Thymus (tissue), 11 donors: Measurements from ENCODE around the gene SART3. TPM values are rescaled to one million over a fixed set of nuclear protein-coding genes. Genes with fewer than 3 reads are reported as not detected.

Experiments
- DNase-seq, 9 donors: peaks; one replicate each; pipeline ENCODE4 v3.0.0-alpha.2; 2013; ENCODE audit warnings: low spot score in 9 of 9, low read depth in 6 of 9, missing footprints in 1 of 9
- H3K27ac ChIP-seq, 2 donors: one replicate each; pipeline ENCODE4 v1.5.1; 2013; ENCODE audit warnings: control low read depth in 1 of 2, low read depth in 1 of 2, low read length in 1 of 2, mild to moderate bottlenecking in 1 of 2, moderate library complexity in 1 of 2
- H3K27me3 ChIP-seq, 2 donors: one replicate each; pipeline ENCODE4 v1.5.1; 2013; ENCODE audit warnings: low read length in 1 of 2; ENCODE audit not compliant: control insufficient read depth in 2 of 2, insufficient read depth in 1 of 2
- H3K36me3 ChIP-seq, 2 donors: one replicate each; pipeline ENCODE4 v1.5.1; 2013; ENCODE audit warnings: low read length in 1 of 2, mild to moderate bottlenecking in 1 of 2, moderate library complexity in 1 of 2; ENCODE audit not compliant: control insufficient read depth in 2 of 2, insufficient read depth in 2 of 2
- H3K4me1 ChIP-seq, 2 donors: one replicate each; pipeline ENCODE4 v1.5.1; 2013; ENCODE audit warnings: low read length in 2 of 2; ENCODE audit not compliant: control insufficient read depth in 2 of 2, insufficient read depth in 2 of 2
- H3K4me3 ChIP-seq, 2 donors: one replicate each; pipeline ENCODE4 v1.5.1; 2013; ENCODE audit warnings: low read length in 2 of 2, control low read depth in 1 of 2, mild to moderate bottlenecking in 1 of 2
- H3K9me3 ChIP-seq, 2 donors: one replicate each; pipeline ENCODE4 v1.5.1; 2013; ENCODE audit warnings: low read length in 1 of 2, mild to moderate bottlenecking in 1 of 2; ENCODE audit not compliant: control insufficient read depth in 2 of 2, insufficient read depth in 1 of 2
- WGBS: extraction: QIAGEN DNeasy Blood & Tissue Kit; methylation state at CpG from one replicate; pipeline ENCODE4 v1.1.7; 2013; 5-methylcytosine and 5-hydroxymethylcytosine counted together
- polyA plus RNA-seq: library from polyadenylated mRNA; stranded (reverse); fragments of 200-250 nt; gene quantifications from one replicate; pipeline ENCODE4 v1.2.3, GENCODE V29; 2013
- total RNA-seq: library from RNA; stranded (reverse); fragments of 120-200 nt; gene quantifications from one replicate; pipeline ENCODE4 v1.2.4, GENCODE V29; 2013
- donor health status: healthy.

SART3 gene
- total and polyA plus RNA-seq, 2 donors, result 21.0 to 45.2 TPM

DNA sequence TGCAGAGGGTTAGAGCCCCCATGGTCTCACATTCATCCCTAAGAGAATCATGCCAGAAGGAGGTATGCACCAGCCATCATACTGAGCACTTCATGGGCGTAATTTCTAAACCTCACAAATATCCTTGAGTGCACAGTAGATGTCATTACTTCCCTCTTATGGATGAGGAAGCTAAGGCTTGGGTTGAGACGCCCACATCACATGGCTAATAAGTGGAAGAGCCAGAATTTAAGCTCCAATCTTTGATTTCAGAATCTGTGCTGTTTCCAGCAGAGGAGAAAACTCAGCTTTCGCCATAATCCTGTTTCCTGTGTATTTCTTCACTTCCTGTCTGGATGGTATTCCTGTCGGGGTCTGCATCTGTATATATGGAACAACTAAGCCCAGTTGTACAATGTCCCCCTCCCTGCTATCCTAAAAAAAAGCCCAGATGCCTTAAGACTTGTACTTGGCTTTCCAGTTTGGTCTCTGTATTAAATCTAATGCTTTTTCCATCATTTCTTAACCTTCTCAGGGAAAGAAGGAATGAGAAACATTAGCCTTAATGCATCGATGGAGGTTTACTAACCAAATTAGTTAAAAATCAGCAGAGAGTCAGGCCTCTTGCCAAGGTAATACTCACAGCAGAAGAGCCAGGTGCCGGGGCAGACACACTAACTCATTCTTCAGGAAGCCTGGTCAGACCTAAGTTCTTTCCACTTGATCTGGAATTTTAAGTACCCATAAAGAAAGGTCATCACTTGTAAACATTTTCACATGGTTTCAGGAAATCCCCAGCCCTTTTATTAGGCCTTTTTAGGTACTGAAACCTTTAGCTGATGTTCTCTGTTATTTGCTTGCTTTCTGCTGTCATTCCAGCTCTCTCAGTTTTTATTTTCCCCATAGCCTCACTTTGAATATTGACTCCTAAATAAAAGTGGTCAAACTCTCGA, 6.7 kb upstream of the SART3 start:
- peak in 1 of 9 donors; percentile 28 for DNase-seq
- Histone ChIP-seq H3K27me3 (no peaks in the 10 kb centered on the region), H3K36me3 (peaks cover 28 to 54% of the 10 kb centered on the region in 2 donors), H3K27ac (peak overlapping the region; percentile 86 to 99), H3K9me3 (no peaks in the 10 kb centered on the region), H3K4me1 (peaks cover 62 to 90% of the 10 kb centered on the region in 2 donors), H3K4me3 (no peak overlapping the region)
- 91% methylated on average over 7 of the region's 7 CpGs for WGBS

DNA sequence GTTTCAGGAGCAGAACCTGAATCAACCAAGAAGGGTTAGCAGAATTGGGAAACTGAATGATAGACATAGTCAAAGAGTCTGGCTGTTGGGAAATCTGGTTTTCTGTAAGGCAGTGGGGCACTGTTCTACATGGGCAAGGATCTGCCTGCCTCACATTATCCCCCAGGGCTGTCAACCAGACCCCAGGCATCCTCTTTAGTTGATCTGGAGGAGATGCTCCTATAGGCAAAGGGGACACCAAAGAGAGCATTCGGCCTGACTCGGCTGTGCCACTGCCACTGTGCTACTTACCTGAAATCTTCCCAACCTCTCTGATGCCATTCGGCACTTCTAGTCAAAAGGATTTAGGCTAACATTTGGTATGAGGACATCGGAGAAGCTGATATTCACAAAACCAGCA, 5.5 kb upstream of the SART3 start:
- 97% methylated on average over 4 of the region's 4 CpGs for WGBS
- H3K9me3 ChIP-seq, result no peaks in the 10 kb centered on the region
- H3K4me1 ChIP-seq, result peaks cover 54 to 83% of the 10 kb centered on the region in 2 donors
- peaks cover 28 to 54% of the 10 kb centered on the region in 2 donors for H3K36me3 ChIP-seq
- no peak for DNase-seq
- peak overlapping the region; percentile 73 to 99 for H3K27ac ChIP-seq
- H3K27me3 ChIP-seq, result no peaks in the 10 kb centered on the region
- no peak overlapping the region for H3K4me3 ChIP-seq

DNA sequence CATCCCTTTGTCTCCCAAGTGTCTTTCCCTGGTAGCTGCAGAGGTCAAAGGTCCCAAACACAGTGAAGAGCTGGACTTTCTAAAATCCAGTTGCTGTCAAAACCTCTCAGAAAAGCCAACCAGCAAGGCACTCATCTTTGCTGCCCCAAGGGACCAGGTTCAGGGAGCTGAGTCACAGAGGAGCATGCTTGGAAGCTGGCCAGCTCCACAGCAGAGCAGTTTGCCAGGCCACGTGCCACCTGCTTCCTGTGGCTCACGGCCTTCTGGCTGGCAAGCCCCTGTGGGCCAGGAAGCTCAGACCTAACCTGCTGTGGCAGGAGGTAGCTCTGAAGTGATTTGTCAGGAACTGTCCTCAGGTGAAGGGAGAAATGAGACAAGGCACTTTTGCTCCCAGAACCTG, 5.0 kb upstream of the SART3 start:
- H3K27me3 ChIP-seq, result no peaks in the 10 kb centered on the region
- WGBS, result 0% methylated on average over 2 of the region's 2 CpGs
- no peak overlapping the region for H3K4me3 ChIP-seq
- no peaks in the 10 kb centered on the region for H3K9me3 ChIP-seq
- peak overlapping the region; percentile 73 to 99 for H3K27ac ChIP-seq
- peak in 3 of 9 donors; percentile 41 to 63 (median 51) for DNase-seq
- H3K36me3 ChIP-seq, result peaks cover 28 to 54% of the 10 kb centered on the region in 2 donors
- peaks cover 49 to 78% of the 10 kb centered on the region in 2 donors for H3K4me1 ChIP-seq

DNA sequence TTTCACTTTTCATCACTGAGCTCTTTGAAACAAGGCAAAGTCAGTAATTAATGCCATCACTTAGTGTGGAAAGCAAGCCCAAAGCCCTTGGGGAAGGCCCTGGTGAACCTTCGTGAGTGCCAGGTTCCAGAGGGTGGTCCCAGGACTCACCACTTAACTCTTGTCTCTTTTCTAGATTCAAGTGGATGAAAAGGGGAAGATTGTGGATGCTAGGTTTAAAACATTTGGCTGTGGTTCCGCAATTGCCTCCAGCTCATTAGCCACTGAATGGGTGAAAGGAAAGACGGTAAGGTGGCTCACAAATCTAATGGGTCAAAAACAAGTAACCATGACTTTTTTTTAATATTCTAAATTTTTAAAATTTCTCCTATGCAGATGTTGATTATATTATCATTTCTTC, 4.2 kb upstream of the SART3 start:
- Histone ChIP-seq H3K27me3 (no peaks in the 10 kb centered on the region), H3K4me3 (no peak overlapping the region), H3K9me3 (no peaks in the 10 kb centered on the region), H3K36me3 (peaks cover 28 to 52% of the 10 kb centered on the region in 2 donors), H3K27ac (no peak overlapping the region), H3K4me1 (peaks cover 42 to 70% of the 10 kb centered on the region in 2 donors)
- DNase-seq, result no peak
- 84% methylated on average over 3 of the region's 3 CpGs for WGBS

DNA sequence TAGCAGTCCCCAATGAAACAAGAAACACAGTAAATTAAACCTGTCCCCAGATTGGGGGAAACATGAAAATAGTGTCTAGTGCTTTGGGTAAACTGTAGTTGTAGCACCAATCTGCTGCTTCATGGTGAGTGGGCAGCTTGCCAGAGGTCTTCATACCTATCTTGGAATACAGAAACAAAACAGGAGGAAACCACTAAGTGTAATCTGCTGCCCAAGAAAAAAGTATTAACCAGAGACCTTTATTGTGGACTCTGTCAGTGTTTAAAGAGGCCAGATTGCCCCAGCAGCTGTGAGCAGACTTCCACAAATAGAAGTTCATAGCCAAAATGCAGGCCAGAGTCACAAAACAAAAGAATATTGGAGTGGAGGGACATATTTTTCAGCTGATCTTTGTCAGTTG, 3.8 kb upstream of the SART3 start:
- no peaks in the 10 kb centered on the region for H3K9me3 ChIP-seq
- H3K27ac ChIP-seq, result no peak overlapping the region
- peaks cover 28 to 51% of the 10 kb centered on the region in 2 donors for H3K36me3 ChIP-seq
- peaks cover 42 to 68% of the 10 kb centered on the region in 2 donors for H3K4me1 ChIP-seq
- H3K27me3 ChIP-seq, result no peaks in the 10 kb centered on the region
- no peak overlapping the region for H3K4me3 ChIP-seq
- no peak for DNase-seq

DNA sequence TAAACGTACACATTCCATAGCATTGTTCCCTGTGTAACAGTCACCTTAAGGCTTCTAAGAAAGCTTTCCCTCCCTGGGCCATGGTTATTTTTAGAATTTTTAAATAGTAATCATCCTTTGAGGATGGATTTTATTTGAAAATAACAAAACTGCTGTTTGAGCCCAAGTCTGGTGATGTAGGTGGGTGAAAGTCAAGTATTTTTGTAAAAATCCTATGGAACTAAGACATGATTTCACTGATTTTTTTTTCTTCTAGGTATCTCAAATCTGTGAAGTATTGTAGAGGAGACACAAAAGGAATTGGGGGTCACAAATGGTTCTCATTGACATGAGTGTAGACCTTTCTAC, 2.8 kb upstream of the SART3 start:
- peak overlapping the region; percentile 57 to 83 for H3K4me3 ChIP-seq
- no peaks in the 10 kb centered on the region for H3K27me3 ChIP-seq
- no peak for DNase-seq
- WGBS, result 3% methylated on average over 1 of the region's 1 CpG
- H3K36me3 ChIP-seq, result peaks cover 28 to 48% of the 10 kb centered on the region in 2 donors
- H3K4me1 ChIP-seq, result peaks cover 46 to 67% of the 10 kb centered on the region in 2 donors
- peak overlapping the region in 1 of 2 donors; percentile 92 for H3K27ac ChIP-seq
- H3K9me3 ChIP-seq, result no peaks in the 10 kb centered on the region

DNA sequence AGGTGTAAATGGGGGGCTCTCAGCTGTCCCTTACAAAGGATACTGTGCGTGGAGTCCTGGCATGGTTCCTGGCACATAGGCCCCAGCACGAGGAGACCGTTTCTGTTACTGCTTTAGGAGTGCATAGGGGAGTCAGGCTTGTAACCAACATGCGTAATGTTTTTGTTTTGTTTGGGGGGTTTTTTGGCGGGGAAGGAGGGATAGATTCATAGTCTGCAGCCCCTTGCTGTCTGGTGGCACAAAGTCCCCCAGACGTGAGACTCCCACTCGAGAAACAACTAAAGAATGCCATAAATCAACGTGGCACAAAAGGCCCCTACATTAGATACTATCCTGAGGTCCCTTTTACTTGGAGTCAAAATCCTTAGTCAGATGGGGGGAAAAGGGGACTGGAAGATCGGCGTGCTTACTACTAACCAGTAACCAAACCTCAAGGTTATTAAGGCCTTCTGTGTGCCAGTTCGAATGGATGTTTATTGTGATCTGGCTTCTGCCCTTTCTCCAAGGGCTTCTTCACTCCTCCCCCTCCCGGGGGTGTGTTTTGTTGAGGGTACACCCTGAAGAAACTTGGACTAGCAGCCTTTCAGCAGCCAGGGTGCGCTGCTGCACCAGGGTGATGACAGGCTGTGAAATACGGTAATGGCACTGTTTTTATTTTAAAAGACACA, 2.3 kb upstream of the SART3 start:
- H3K4me3 ChIP-seq, result peak overlapping the region; percentile 57 to 83
- H3K27me3 ChIP-seq, result no peaks in the 10 kb centered on the region
- H3K27ac ChIP-seq, result peak overlapping the region; percentile 92
- H3K9me3 ChIP-seq, result no peaks in the 10 kb centered on the region
- DNase-seq, result peak; percentile 74 to 97 (median 91)
- H3K36me3 ChIP-seq, result peaks cover 30 to 46% of the 10 kb centered on the region in 2 donors
- 1% methylated on average over 14 of the region's 14 CpGs for WGBS
- H3K4me1 ChIP-seq, result peaks cover 44 to 64% of the 10 kb centered on the region in 2 donors

DNA sequence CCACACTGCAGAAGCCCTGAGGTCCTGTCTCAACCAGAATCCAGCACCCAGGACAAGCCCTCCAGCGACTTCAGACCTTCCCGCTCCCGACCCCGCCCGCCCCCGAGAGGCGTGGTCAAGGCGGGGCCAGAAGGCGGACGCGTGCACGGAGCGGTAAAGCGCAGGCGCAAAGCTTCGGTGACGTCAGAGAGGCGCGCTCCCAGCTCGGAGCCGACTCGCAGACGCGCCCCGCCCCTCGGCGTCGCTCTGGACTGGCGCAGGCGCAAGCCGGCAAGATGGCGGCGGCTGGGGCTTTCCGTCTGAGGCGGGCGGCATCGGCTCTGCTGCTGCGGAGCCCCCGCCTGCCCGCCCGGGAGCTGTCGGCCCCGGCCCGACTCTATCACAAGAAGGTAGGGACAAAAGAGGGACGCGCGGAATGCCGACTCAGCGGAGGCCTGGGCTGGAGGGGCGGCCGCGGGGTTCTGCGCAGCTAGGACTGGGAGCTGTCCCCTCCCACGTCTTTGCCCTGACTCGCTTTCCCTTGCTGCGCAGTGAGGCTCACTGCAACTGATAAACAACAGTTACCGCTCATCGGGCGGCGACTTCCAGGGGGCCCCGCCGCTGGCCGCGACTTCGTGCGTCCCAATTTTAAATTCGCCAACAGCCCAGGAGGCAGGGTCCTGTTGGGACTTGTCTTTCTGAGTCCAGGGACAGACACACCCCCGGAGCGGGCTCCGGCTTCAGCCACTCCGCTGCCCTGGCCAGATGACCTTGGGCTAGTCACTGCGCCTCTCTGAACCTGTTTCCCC, 1.6 kb upstream of the SART3 start, which contains the start of gene ISCU:
Gene ISCU, plus strand, starts transcription at position 249 of the 788 bp plus-strand sequence. Its CDS starts 27 bp downstream, at position 276.
- H3K27ac ChIP-seq, result peak within 1 kb of the TSS; percentile 92
- H3K9me3 ChIP-seq, result no peaks in the 10 kb centered on the region
- H3K4me1 ChIP-seq, result peaks cover 39 to 59% of the 10 kb centered on the region in 2 donors
- no peaks in the 10 kb centered on the region for H3K27me3 ChIP-seq
- WGBS, result under 1% methylated on average over 72 of the region's 72 CpGs
- H3K36me3 ChIP-seq, result peaks cover 34 to 46% of the 10 kb centered on the region in 2 donors
- peak within 1 kb of the TSS; percentile 57 to 84 for H3K4me3 ChIP-seq
- peak; percentile 85 to 100 (median 98) for DNase-seq
